MG63 (cell line): ENCODE data around the gene BEGAIN. TPM values are rescaled to one million over a fixed set of nuclear protein-coding genes. Genes with fewer than 3 reads are reported as not detected.

Experiments
- DNase-seq: peaks from one replicate; pipeline ENCODE4 v3.0.0-alpha.2; 2020
- H3K27me3 ChIP-seq: fragments of 250-450 bp; sonication (Bioruptor Pico); 2 replicates; pipeline ENCODE4 v1.5.1; 2020; ENCODE audit warnings: mild to moderate bottlenecking, moderate library complexity
- H3K36me3 ChIP-seq: fragments of 250-450 bp; sonication (Bioruptor Pico); 2 replicates; pipeline ENCODE4 v1.5.1; 2020; ENCODE audit warnings: mild to moderate bottlenecking, moderate library complexity
- H3K4me3 ChIP-seq: fragments of 250-450 bp; sonication (Bioruptor Pico); 2 replicates; pipeline ENCODE4 v1.5.1; 2020; ENCODE audit warnings: mild to moderate bottlenecking, moderate library complexity
- H3K9me3 ChIP-seq: fragments of 250-450 bp; sonication (Bioruptor Pico); 2 replicates; pipeline ENCODE4 v1.5.1; 2020; ENCODE audit warnings: mild to moderate bottlenecking, moderate library complexity
- total RNA-seq: library from RNA; depleted of rRNA; stranded (reverse); fragments of >200 nt; shearing (Covaris generic); gene quantifications from 2 replicates; pipeline ENCODE4 v1.2.3, GENCODE V29; 2014; ENCODE audit warnings: low replicate concordance

The BEGAIN gene
- total RNA-seq, 1 experiment from 2014 or later, result 2.3 TPM

DNA sequence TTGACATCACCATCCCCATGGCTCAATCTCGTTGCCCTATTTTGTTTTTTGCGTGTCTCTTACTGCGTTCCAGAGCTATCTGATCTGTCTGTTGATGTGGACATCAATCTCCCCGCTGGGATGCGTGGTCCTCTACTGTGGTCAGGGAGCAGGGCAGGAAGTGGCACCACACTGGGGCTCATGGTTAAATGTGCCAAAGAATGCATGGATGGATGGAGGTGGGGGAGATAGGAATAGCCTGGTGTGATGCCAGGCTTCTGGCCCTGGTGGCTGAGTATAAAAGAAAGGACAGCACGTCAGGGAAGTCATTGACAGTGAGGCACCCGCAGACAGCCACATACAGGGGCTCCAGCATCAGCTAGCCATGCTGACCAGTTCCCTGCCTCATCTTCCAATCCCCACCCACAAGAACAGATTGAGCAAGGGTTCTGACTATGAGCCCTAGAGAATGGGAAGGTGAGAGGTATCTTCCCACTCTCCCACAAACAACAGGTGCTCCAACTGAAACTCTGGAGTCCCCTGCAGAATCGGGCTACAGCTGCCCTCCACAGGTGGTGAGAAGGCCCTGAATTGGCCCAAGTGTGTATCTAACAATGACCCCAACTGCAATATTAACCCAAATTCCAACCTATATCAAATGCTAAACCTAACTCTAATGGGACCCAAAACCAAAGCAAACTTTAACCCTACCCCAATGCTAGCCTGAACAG lies 2.7 kb upstream of the BEGAIN start:
- Histone ChIP-seq H3K36me3 (no peaks in the 10 kb centered on the region), H3K27me3 (no peaks in the 10 kb centered on the region), H3K4me3 (no peak overlapping the region), H3K9me3 (no peaks in the 10 kb centered on the region)
- DNase-seq, result no peak

DNA sequence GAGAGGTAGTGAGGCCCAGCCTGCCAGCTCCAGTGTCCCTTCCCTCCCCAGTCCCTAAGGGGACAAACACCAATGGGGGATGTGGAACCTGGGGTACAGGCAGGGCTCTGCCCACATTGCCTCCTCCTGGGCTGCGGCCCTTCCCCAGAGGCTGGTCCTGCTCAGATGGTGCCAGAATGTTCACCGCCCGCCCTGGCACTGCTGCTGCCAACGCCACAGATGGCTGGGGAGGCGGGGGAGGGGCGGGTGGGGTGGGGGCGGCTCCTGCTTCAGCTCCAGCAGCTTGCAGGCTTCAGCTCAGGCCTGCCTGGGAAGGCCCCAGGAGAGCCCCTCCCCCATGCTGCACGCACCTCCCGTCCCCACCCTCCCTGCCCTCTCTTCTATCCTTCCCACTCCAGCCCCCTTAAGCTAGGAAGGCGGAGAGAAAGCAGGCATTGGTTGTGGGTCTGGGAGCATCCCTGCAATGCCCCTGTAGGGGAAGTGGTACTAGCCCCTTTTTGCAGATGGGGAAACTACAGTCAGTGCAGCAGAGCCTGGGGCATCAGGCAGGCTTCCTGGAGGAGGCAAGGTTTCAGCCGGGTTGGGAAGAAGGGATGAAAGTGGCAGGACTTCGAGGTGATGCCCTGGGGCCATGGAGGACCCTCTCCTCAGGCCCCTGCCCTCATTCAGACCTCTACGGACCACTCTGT lies 2.0 kb upstream of the BEGAIN start:
- no peak for DNase-seq
- Histone ChIP-seq H3K4me3 (no peak overlapping the region), H3K9me3 (no peaks in the 10 kb centered on the region), H3K27me3 (no peaks in the 10 kb centered on the region), H3K36me3 (no peaks in the 10 kb centered on the region)

DNA sequence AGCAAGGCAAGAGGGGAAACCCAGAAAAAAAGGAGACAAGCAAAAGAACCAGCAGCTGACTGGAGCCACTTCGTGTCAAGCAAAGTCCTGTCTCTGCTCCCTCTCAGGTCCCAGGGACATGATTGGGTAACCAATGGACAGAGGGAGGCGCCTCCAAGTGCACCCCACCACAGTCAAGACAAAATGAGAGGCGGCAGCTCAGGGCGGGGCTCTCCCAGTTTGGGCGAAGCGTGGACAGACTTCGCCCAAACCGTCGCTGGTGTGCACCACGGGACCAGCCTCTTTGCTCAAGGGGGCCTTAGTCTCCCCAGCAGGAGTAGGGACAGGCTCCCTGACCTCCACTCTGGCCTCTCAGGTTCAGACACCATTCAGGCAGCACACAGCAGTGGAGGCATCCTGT lies 1.5 kb upstream of the BEGAIN start:
- H3K36me3 ChIP-seq, result no peaks in the 10 kb centered on the region
- DNase-seq, result no peak

DNA sequence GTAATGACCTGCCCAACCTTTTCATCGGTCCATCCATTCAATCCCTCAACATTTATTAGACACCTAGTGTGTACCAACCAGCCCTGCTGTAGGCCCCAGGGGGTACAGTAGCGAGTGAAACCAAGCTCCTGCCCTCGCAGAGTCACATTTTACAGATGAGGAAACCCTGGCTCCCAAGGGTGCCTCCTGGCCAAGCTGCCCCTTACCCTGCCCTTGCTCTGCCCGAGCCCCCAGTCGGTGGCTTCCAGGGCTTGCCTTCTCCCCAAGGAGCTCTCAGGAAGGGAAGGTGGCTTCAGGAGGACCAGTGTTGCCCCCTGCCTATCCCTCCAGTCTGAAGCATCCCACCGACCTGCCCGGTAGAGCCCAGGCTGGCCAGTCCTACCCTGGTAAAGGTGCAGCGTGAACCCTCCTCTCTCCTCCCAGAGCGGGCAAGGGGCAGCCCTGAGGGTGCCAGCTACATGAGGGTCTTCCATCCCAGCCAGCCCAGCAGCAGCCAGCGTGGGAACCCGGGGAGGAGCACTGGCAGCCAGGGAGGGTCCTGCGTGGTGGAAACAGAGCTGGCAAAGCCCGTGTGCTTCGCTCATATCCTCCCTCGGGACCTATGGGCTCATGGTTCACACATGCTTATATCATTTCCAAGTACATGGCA lies 670 bp upstream of the BEGAIN start:
- no peak for DNase-seq
- Histone ChIP-seq H3K27me3 (no peaks in the 10 kb centered on the region), H3K36me3 (no peaks in the 10 kb centered on the region), H3K4me3 (0 out of 2 replicates have a peak overlapping the region, but pooled peaks have one; percentile 14), H3K9me3 (no peaks in the 10 kb centered on the region)

More for the DNA sequence above, 1.5 kb upstream of the BEGAIN start:
- Histone ChIP-seq H3K27me3 (no peaks in the 10 kb centered on the region), H3K9me3 (no peaks in the 10 kb centered on the region), H3K4me3 (no peak overlapping the region)

DNA sequence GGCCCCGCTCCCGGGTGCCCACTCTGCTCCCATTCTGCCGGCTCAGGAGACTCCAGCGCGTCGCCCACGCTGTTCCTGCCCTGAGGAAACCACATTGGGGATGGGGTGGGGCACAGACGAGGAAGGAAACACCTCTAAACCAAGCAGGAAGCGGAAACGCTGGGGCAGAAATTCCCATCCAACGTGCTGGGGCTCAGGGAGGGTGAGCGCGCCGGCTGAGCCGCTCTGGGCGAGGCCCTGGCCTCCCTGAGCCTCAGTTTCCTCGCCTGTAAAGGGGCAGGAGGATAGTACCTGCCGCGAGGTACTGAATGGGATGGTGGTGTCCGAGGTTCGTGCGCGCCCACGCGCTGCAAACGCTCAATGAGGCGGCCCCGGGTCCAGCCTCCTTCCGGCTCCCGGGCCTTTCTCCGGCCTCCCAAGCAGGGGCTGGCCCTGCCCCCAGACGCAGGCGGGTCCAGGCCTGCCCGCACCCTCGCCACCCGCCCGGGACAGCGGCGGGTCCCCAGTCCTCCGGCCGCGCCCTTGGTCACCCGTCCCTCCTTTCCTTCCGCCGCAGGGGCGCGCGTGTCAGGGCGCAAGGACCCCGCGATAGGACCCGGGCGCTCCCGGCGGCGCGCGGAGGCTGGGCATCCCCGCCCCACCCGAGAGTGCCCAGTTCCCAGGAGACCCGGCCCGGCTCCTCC lies 673 bp downstream of the BEGAIN start:
- H3K9me3 ChIP-seq, result no peaks in the 10 kb centered on the region
- peak overlapping the region; percentile 62 for H3K4me3 ChIP-seq
- no peaks in the 10 kb centered on the region for H3K36me3 ChIP-seq
- H3K27me3 ChIP-seq, result no peaks in the 10 kb centered on the region
- peak; percentile 75 for DNase-seq

DNA sequence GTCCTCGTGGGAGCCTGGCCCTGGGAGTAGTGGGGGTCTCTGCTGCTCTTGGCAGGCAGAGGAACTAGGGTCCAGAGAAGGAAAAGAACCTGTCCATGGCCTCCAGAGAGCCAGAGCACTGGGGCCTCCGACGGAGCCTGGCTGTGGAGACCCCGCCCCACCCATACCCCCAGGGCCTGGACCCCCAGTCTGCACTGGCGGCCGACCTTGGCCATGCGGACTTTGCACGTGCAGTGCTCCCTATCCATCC lies 1.1 kb downstream of the BEGAIN start:
- Histone ChIP-seq H3K9me3 (no peaks in the 10 kb centered on the region), H3K27me3 (no peaks in the 10 kb centered on the region), H3K4me3 (peak overlapping the region; percentile 62), H3K36me3 (no peaks in the 10 kb centered on the region)
- DNase-seq, result no peak

DNA sequence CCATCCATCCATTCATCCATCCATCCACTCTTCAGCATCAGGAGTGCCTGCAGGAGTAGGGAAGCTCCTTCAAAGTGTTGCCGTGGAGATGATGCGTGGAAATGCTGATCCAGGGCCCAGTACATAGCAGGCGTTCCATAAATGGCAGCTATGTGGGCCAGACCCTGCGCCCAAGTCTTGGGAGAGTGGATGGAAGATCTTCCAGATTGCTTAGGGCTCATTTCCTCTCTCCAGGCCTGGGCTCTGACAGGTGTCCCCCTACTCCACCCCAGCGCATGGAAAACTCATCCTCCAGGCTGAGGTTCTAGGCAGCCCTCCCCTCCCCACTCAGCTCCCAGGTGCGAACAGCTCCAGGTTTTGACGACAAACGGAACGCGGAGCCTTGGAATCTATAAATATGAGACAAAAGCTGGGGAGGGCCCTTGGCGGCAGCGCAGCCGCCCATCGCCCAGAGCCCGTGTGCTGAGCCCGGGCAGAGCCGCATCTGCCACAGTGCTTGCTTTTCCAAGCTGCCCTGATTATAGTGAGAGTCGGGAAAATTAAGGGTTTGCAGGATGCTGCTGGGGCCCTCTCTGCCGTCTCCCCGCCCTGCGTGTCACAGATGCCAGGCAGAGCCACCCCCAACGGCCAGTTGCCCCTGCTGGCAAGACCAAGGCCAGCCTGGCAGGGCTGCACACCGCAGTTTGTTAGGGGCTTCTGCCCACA lies 1.6 kb downstream of the BEGAIN start:
- H3K36me3 ChIP-seq, result no peaks in the 10 kb centered on the region
- no peaks in the 10 kb centered on the region for H3K27me3 ChIP-seq
- peak overlapping the region; percentile 62 for H3K4me3 ChIP-seq
- H3K9me3 ChIP-seq, result no peaks in the 10 kb centered on the region
- no peak for DNase-seq

DNA sequence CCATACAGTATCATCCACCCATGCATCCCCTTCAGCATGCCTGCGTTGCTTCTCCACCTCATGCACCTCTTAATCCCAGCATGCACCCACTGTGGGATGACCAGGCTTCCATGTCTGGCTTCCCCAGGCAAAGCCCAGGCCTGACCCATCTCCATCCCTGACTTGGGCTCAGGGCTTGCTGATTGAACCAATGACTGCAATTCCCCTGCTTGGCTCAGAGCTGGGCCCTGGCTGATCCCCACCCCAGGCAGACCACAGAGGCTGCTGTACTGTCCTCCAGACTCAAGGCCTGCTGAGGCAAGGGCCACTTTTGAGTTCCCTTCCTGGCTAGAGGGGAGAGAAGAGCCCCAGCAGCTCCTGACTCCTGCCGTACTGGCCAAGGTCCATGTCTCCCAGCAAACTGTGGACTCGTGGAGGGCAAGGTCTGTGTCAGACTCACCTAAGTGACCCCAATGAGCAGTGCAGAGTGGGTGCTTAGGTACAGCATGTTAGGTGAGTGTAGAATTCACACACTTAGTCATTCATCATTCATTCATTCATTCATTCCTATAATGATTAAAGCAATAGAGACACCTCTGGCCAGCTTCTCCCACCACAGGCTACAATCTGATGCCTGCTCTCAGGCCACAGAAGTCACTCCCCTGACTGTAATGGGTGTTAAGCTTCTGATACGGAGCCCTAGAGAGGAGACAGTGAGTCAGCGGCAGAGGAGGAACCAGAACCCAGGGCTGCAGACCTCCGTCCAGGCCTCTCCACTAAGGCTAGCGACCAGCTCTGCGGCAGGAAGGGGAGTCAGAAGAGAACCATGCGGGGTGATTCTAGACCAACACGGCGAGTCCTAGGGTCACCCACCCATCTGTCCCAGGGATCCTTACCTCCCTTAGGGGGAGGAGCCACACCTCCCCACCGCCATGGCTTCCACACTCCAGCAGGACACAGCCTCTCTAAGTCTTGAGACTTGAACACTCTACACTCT lies 2.9 kb downstream of the BEGAIN start:
- no peak for DNase-seq
- H3K27me3 ChIP-seq, result no peaks in the 10 kb centered on the region

DNA sequence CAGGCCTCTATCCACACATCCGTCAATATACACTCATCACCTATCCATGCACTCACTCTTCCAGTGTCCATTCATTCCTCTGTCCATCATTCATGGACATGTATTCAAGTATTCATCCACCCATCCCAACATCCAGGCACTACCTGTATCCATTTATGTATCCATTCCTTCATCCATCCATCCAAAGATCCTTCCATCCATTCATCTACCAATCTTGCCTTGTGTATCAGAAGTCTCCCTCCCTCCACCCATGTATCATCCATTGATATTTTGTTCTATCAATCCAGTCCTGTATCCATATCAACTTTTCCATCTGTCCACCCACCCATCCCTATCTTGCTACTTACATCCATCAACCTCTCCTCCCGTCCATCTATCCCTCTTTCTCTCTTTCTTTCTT lies 4.0 kb downstream of the BEGAIN start:
- Histone ChIP-seq H3K36me3 (no peaks in the 10 kb centered on the region), H3K27me3 (no peaks in the 10 kb centered on the region), H3K9me3 (no peaks in the 10 kb centered on the region), H3K4me3 (no peak overlapping the region)
- DNase-seq, result no peak

More for the DNA sequence above, 2.9 kb downstream of the BEGAIN start:
- no peaks in the 10 kb centered on the region for H3K9me3 ChIP-seq
- no peak overlapping the region for H3K4me3 ChIP-seq
- no peaks in the 10 kb centered on the region for H3K36me3 ChIP-seq

DNA sequence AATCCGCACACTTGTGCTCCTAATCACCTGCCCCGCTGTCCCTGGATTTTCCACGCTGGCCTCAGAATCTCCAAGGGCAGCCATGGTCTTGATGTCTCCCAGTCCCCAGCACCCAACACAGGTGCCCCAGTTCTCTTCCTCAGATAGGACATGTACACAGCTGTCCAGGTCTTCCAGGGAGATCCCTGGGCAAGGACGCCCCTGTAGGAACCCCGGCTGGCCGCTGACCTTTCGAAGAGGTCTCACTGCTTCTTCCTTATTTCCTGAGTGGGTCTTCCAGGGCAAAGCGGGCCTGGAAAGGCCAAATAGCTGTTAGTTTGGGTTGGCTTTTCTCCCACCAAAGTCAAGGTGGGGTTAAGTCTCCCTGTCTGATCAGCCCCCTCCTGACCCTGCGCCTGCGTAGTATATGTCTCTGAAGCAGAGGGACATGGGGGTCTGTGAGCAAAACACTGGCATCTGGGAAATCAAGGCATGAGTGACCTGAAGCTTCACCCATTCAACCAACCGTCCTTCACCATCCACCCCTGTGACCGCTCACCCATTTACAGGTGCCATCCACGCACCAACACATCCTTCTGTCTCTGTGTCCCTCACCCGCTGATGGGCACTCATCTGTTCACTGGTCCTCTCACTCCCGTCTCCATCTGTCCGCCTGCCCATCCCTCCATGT lies 4.6 kb downstream of the BEGAIN start:
- H3K4me3 ChIP-seq, result no peak overlapping the region
- H3K9me3 ChIP-seq, result no peaks in the 10 kb centered on the region
- no peaks in the 10 kb centered on the region for H3K27me3 ChIP-seq
- no peak for DNase-seq
- no peaks in the 10 kb centered on the region for H3K36me3 ChIP-seq

DNA sequence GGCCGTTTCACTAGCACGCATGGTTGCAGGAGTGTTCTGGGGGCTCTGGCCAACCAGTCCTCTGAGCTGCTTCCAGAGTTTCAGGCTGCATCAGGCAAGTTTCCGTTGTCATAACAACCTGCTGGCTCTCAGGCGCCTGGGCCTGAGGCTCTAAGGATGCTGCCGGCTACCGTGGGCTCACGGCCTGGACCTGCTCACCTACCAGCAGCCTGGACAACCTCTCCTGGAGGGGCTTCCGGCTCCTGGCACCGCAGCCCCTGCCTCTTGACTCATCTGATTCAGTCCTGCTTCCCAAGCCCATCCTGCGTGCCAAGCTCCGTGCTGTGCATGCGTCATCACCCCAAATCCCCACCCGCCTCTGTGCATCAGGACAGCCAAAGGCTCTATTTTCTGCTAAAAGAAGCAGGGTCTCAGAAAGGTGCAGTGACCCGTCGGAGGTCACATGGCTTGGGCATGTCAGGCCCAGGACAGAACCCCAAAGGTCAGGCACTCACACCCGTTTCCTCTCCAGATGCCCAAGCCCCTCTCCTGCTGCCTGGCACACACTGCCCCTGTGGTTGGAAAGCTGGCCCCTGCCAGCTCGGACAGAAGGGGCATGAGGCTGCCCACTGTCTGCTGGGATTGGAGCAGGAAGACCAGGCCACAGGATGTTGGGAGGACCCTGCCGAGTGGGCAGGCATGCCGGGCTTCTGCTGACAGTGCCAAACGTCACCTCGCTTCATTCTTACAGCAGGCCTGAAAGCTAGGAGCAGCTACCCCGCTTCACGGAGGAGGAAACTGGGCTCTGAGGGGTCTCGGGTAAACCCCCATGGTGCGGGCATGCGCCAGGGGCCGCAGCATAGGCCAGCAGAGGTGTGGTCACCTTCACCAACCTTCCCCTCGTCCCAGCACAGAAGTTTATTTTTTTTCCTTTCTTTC lies 5.7 kb downstream of the BEGAIN start:
- Histone ChIP-seq H3K27me3 (no peaks in the 10 kb centered on the region), H3K9me3 (no peaks in the 10 kb centered on the region), H3K4me3 (no peak overlapping the region), H3K36me3 (no peaks in the 10 kb centered on the region)
- no peak for DNase-seq

DNA sequence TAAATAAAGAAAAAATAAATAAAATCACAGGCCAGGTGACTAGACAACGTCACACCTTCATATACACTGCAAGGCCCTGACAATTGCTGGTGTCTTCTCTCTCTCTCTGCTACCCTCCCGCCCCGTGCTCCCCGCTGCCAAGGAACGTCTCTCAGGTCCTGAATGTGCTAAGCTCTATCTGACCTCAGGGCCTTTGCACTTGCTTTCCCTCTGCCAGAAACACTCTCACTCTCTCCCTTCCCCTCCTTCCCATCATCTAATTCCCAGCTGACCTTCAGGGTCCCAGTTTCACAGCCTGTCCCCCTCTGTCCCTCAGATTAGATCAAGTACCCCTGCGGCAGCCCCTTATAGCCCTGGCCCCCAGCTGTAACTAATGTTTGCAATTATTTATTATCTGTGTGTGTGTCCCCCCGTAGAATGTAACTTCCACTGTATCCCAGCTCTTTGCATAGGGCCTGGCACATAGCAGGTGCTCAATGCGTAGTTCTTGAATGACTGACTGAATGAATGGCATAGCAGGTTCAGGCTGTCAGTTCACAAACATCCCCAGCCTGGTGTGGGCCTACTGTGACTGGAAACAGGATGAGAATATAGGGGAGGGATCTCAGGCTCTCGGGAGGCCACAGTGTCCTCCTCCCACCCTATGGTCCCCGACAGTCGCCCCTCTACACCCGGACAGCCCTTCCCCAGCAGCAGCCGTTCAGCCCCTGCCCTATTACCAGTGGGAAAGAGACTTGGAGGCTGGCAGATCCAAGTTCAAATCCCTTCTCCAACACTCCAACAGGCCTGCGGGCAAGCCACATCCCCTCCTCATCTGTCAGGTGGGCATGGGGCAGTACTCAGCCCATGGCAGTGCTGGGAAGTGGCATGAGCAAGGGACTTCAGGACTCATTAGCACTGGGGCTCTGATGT lies 6.6 kb downstream of the BEGAIN start:
- H3K27me3 ChIP-seq, result no peaks in the 10 kb centered on the region
- no peaks in the 10 kb centered on the region for H3K36me3 ChIP-seq
- no peaks in the 10 kb centered on the region for H3K9me3 ChIP-seq
- no peak overlapping the region for H3K4me3 ChIP-seq
- DNase-seq, result no peak

DNA sequence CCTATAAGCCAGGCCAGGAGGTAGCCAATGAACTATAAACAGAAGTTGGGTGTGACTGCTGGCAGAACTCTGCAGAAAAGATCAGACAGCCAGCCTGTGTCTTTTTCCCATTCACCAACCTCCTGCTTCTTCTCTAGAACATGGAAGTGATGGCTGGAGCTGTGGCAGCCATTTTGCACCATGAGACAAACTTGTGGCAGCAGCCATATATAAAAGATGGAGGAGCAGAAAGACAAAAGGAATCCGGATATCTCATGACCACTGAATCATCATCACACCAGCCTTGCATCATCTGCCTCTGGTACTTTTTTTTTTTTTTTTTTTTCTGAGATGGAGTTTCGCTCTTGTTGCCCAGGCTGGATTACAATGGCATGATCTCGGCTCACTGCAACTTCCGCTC lies 8.7 kb downstream of the BEGAIN start:
- no peak overlapping the region for H3K4me3 ChIP-seq
- H3K36me3 ChIP-seq, result no peaks in the 10 kb centered on the region
- H3K27me3 ChIP-seq, result no peaks in the 10 kb centered on the region
- no peaks in the 10 kb centered on the region for H3K9me3 ChIP-seq
- no peak for DNase-seq

DNA sequence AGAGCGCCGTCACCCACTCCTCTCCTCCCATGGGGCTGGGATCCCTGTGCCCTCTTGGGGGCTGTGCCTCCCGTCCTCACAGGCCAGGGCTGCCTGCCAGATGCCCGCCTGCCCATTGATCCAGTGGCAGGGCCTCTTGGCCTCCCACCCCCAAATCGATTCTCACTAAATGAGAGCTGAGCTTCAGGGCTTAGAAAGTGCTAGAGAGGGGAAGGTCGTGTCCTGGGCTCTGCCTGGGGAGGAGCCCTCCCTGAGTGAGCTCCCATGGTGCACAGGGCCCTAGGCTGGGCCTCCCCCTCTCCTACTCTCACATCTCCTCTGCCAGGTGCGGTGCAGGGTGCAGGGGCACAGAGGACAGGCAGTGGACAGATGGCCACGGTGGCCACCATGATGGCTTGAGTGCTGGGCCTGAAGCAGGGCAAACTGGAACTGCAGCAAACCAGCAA lies 9.2 kb downstream of the BEGAIN start:
- DNase-seq, result no peak
- no peak overlapping the region for H3K4me3 ChIP-seq
- H3K9me3 ChIP-seq, result no peaks in the 10 kb centered on the region
- no peaks in the 10 kb centered on the region for H3K27me3 ChIP-seq
- H3K36me3 ChIP-seq, result no peaks in the 10 kb centered on the region
